HG03039 (cell line): ENCODE measurements around the gene SPATA13.

Source experiments
- ATAC-seq: cut with Tn5 transposase; IDR thresholded peaks from one replicate; pipeline ENCODE4 v1.9.1; 2021; ENCODE audit warnings: mild to moderate bottlenecking, moderate library complexity; ENCODE audit not compliant: unreplicated experiment

Gene SPATA13

GRCh38 chr13:24166561-24166960, 6.0 kb downstream of the SPATA13 start:
- ATAC-seq = no peak

GRCh38 chr13:24167666-24168391, 7.3 kb downstream of the SPATA13 start:
- ATAC-seq = no peak

- ATAC-seq = no peak
Measured at GRCh38 chr13:24168392-24168750, 7.9 kb downstream of the SPATA13 start.

GRCh38 chr13:24168979-24169378, 8.5 kb downstream of the SPATA13 start:
- ATAC-seq = no peak

- no peak for ATAC-seq
Measured at GRCh38 chr13:24172071-24172470, 11.6 kb downstream of the SPATA13 start.

- ATAC-seq = no peak
Measured at GRCh38 chr13:24173795-24174194, 13.3 kb downstream of the SPATA13 start.

GRCh38 chr13:24175847-24176246, 15.3 kb downstream of the SPATA13 start:
- no peak for ATAC-seq

DNA sequence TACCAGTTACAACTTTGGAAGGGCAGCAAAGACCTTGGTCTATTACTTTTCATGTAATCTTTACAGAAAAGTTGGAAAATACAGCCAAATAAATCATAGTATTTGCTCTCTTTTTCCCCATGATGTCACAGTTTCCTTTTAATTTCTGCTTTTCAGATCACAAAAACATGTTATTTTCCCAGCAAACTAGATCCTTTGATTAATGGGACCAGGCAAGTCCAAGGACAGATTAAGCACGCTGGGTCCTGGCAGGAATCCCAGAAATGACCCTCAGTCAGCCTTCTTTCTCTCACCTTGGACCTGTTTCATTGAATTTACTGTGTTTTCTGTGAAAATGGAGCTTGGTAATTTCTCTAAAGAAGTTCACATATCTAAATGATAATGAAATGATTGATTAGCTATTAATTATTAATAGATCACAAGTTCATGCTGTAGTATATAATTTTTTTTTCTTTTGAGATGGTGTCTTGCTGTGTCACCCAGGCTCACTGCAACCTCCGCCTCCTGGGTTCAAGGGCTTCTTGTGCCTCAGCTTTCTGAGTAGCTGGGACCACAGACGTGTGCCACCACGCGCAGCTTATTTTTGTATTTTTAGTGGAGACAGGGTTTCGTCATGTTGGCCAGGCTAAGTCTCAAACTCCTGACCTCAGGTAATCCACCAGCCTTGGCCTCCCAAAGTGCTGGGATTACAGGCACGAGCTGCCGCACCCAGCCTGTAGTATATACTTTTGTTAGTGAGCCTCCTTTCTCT, 16.0 kb downstream of the SPATA13 start:
- ATAC-seq = no peak

DNA sequence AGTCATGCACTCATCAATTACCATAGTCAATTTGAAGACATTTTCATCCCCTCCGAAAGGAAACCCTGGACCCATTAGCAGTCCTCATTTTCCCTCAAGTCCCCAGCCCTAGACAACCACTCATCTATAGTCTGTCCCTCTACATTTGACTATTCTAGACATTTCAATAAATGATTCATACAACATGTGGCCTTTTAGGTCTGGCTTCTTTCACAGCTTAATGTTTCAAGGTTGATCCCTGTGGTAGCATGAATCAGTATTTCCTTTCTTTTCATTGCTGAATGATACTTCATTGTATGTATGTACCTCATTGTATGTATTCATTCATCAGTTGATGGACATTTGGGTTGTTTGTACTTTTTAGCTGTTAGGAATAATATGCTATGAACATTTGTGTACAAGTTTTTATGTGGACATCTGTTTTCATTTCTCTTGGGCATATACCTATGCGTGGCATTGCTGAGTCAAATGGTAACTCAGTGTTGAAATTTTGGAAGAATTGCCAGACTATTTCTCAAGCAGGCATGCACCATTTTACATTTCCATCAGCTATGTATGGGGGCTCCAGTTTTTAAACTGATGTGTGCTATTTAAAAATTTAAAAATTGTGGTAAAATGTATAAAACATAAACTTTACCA, 18.4 kb downstream of the SPATA13 start:
- ATAC-seq = no peak

DNA sequence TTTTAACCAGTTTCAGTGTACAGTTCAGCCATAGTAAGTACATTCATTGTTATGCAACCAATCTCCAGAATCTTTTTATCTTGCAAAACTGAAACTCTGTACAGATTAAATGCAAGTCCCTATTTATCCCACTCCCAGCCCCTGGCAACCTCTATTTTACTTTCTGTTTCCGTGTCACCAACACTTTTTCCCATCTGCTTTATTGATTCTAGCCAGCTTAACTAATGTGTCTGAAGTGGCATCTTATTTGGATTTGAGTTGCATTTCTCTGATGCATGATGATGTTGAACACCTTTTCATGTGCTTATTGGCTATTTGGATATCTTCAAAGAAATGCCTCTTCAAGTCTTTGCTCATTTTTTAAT, 18.9 kb downstream of the SPATA13 start:
- no peak for ATAC-seq

DNA sequence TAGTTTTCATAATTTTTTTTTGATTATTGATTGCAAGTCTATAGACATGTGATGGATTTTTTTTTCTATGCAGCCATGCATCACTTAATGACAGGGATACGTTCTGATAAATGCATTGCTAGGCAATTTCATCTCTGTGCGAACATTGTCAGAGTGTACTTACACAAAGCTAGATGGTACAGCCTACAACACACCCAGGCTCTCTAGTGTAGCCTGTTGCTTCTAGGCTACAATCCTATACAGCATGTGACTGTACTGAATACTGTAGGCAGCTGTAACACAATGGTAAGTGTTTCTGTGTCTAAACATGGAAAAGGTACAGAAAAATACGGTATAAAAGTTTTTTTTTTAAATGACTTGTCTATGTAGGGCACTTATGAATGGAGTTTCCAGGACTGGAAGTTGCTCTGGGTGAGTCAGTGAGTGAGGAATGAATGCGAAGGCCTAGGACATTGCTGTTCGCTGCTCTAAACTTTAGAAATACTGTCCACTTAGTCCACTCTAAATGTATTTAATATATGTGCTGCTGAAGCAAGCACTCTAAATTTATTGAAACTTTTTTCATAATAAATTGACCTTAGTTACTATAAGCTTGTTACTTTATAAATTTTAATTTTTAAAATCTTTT, 20.3 kb downstream of the SPATA13 start:
- no peak for ATAC-seq

- no peak for ATAC-seq
Measured at GRCh38 chr13:24181991-24182702, 21.6 kb downstream of the SPATA13 start.

DNA sequence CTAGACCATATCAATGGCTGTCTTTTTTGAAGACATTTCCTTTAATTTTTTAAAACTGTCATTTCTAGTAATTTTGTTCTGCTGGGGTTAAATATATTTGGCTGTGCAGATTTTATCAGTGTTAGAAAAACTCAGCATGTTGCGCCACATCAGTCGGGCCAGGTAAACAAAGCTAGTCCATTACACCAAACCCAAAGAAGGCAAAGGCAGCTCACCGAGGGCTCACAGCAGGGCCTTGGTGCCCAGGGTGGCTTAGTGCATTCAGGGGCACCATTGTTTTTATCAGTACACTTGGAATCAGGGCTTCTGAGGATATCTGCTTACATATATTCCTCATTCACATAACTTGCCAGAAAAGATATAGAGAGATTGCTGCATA, 22.2 kb downstream of the SPATA13 start:
- ATAC-seq = no peak

GRCh38 chr13:24183741-24184182, 23.2 kb downstream of the SPATA13 start:
- ATAC-seq = no peak

DNA sequence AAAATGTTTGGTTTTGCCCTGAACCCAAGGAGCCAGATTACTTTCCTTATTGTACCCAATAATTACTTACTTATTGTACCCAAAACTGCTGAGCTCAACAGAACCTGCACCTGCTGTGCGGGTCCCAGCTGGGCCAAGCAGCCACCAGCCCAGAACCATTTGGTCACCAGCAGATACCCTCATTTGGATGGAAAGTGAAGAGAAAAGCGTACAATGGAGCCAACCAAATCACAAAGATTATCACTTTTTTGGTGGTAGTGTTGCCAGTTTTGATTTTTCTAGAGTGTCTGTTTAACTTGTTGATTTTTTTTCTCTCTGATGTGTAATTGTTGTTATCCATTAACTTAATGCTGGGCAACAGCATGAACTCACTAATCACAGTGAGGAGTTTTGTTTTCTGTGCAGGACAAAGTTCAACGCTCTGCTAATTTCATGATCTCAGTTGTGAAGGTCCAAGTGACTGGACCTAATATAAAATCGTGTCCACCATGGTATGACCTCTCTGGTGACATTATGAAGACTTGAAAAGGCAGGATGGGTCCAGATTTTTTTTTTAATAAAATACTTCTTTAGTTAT, 23.8 kb downstream of the SPATA13 start:
- ATAC-seq = no peak

- no peak for ATAC-seq
Measured at GRCh38 chr13:24184882-24185281, 24.4 kb downstream of the SPATA13 start.

DNA sequence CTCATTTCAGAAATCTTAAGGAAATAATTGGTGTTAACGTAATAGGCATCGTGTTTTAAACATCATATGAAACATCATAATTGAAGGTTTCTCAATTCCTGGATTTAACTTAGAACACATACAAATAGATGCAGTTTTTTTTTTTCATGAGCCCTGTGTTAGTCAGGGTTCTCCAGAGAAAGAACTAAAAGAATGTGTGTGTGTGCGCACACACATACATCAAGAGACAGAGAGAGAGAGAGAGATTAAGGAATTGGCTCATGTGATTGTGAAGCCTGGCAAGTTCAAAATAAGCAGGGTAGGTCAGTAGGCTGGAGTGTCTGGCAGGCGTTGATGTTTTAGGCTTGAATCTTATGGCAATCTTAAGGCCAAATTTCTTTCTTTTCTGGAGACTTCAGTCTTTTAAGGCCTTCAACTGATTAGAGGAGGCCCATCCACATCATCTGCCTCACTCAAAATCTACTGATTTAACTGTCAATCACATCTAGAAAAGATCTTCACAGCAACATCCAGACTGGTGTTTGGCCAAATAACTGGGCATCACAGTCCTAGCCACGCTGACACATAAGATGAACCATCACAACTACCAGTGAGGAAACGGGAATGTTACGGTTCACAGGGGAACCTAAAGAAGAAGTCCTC, 25.2 kb downstream of the SPATA13 start:
- ATAC-seq = no peak

DNA sequence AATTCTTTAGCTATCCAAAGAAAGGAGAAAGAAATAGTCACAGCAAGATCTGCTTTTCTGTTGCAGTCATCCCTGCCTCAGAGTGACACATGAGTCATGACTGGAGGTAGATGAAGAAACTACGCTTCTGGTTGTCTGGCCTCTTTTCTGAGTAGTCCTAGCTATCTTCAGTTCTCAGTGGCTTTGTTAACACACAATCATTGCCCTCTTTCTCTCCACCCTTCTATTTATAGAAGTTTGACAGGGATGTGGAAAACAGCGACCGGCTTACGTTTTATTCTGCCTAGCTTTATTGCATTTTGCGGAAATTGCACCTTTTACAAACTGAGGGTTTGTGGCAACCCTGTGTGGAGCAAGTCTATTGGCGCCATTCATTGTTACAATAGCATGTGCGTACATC, 26.7 kb downstream of the SPATA13 start:
- ATAC-seq = no peak

DNA sequence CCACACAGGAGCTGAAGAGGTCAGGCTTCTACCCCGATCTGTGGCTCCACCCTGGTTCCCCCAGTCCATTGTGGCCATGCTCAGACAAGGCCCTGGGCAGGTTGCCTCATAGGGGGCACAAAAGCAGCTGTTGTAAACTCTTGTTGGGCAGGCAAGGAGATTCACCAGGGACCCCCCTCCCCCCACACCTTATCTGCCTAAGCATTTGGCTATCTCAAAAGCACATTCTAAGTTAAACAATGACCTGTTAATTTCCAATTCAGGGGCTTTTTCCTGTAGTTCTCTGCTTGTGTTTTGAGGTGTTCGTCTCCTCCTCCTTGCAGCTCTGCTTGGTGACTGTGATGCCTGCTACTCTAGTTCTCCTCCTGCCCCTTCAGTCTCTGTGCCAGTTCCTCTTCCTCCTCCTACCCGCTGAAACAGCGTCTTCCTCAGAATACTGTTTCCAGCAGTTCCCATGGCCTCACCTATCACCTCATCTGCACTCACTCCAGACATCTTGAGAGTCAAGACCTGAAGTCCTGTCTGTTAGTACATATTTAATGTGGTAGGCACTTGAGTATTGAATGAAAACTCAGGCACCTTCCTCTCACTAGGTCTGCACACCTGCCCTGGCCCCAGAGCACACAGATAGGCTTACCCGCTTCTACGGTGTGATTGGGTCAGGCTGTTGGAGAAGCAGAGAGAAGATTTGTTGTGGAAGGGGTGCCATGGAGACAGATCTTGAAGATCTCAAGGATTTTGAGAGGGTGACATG, 31.7 kb downstream of the SPATA13 start:
- ATAC-seq = no peak

- ATAC-seq = no peak
Measured at GRCh38 chr13:24192811-24193162, 32.3 kb downstream of the SPATA13 start.
